GM18526 (cell line): ENCODE results near the gene NADK2.

ENCODE experiments used
- POLR2A ChIP-seq: IDR thresholded peaks from 3 replicates; pipeline ENCODE4 v1.6.1; 2011; ENCODE audit not compliant: insufficient read length; ENCODE audit errors: extremely low read depth

The NADK2 gene

DNA sequence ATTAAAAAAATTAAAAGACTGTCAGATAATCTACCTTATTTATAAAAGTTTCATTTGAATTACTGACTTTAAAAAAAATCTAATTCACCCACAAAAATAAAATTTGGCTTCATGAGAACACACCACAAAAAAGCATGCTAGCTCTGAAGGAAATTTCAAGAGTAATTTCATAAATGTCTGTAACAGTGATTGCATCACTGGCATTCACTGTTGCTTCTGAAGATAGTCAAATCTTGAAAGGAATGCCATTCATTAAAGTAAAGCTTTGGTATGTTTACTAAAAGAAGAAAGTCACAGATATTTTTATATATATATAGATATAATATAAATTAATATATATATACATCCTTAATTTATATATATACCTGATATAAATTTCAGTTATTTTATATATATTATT is 43.4 kb downstream of the NADK2 start:
- no peak for TF ChIP-seq POLR2A

DNA sequence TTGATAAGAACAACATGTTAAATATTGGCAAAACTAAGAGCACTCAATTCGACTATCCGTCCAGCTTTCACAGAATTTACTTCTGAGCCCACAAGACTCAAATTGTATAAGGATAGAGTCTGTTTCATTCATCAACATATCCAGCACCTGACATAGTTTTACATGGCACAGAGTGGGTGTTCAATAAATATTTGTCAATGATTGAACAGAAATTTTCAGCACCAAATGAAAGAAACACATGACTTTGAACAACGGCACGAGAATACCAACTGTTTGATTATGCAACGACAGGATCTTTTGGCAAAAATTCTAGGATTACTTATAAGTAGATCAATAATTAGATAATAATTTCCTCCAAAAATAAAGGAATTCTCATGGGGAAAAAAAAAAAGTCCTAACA is 48.0 kb downstream of the NADK2 start:
- TF ChIP-seq POLR2A, result no peak

GRCh38 chr5:36181774-36182173 is 60.0 kb downstream of the NADK2 start:
- no peak for TF ChIP-seq POLR2A

DNA sequence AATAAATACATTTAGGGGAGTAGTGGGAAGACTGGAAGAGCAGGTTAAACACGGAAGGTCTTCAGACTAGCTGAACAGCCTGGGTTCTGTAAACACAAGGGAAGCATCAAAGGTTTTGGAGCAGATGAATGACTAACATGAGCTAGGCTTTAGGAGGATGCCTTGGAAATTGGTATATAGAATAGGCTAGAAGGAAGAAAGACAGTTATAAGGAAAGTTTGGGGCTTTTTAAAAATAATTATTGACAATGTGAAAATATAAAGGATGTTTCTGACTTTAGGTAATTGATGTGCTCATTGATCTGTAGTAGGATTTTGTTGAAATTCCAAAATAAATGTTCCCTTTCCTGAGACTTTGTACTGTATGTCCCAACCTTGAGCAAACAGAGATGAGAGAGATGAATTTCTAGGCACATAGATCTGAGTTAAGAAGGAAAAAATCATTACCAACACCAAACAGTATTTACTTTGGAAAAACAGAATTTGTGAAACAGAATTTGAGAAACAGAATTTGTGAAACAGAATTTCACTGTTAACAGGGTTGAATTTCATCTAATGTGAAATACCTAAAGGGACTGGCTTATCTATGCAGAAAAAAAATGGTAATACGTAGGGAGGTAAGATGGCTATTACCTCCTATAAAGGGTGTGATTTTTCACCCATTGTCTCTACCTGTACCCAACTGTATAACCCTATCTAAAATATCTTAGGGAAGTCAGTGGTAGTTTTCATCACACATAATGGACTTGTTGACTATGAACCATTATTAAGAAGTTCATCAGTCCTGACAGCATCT is 61.0 kb downstream of the NADK2 start:
- no peak for TF ChIP-seq POLR2A

- no peak for TF ChIP-seq POLR2A
These were observed 61.8 kb downstream of the NADK2 start for GRCh38 chr5:36179950-36180349.

GRCh38 chr5:36178524-36178890 is 63.2 kb downstream of the NADK2 start:
- no peak for TF ChIP-seq POLR2A

DNA sequence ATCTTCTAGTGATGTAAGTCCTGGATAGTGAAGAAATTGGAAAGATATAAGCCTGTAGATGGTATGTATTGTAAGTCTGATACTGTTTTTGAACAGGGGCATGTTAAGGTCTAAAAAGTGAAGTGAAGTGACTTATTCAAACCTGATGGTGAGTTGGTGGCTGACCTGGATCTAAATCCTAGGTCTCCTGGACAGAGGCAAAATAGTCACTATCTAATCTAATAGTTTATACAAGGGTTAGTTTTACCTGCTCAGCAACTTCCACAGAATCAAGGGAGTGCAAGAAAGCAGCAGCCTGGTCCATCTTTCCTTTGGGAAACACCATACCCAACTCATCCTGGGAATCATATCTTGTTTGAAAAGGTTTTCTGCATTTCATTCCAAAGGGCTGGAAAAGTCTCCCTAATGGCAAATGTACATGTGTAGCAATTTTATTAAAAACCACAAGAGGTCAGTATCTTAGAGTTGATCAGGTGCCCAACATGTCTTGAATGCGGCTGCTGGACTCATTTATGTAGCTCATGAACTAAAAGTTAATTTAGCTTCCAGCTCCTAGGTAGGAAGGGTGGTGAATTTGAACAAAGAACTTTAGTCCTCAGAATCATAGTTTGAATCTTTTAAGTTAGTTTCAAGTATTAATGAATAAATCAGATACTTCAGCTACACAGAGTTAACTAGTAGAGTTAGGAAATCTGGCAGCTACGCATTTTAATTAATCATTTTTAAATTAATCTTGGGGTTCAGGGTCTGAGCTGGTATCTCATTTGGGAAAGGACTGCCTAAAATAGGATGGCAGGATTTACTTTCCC is 63.8 kb downstream of the NADK2 start:
- no peak for TF ChIP-seq POLR2A

DNA sequence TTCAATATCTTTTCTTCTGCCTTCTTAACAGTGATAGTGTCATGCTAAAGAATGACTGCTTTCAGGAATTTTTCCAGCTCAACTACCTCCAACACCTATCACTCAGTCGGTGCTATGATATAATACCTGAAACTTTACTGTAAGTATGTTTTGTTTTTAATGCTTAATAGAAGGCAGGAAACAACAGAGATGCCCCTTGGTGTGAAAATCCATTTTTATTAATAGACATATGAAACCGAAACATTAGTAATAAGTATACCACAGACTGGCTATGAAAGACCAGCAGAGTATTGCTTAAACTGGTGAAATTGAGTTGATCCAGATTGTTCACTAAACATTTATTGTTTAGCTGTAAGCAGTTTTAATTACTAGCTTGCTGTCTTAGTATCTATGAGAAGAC is 64.6 kb downstream of the NADK2 start:
- no peak for TF ChIP-seq POLR2A

GRCh38 chr5:36175043-36175442 is 66.7 kb downstream of the NADK2 start:
- no peak for TF ChIP-seq POLR2A

GRCh38 chr5:36174119-36174518 is 67.6 kb downstream of the NADK2 start:
- TF ChIP-seq POLR2A, result no peak

GRCh38 chr5:36173426-36173825 is 68.3 kb downstream of the NADK2 start:
- no peak for TF ChIP-seq POLR2A

GRCh38 chr5:36172599-36172998 is 69.1 kb downstream of the NADK2 start:
- no peak for TF ChIP-seq POLR2A

GRCh38 chr5:36170832-36171424 is 70.8 kb downstream of the NADK2 start:
- TF ChIP-seq POLR2A, result no peak

GRCh38 chr5:36168737-36169136 is 73.0 kb downstream of the NADK2 start:
- TF ChIP-seq POLR2A, result no peak

GRCh38 chr5:36164461-36164860 is 77.3 kb downstream of the NADK2 start:
- TF ChIP-seq POLR2A, result no peak
